H9 (cell line): ENCODE data around the gene SH3BP2. TPM values are rescaled to one million over a fixed set of nuclear protein-coding genes. Genes with fewer than 3 reads are reported as not detected.

Experiments used
- DNase-seq: peaks from one replicate; pipeline ENCODE4 v3.0.0-alpha.2; 2017
- H2AFZ ChIP-seq: one replicate; pipeline ENCODE4 v1.6.1; 2013; ENCODE audit warnings: mild to moderate bottlenecking, low read length, control low read depth, moderate library complexity
- H2AK5ac ChIP-seq: 2 replicates; pipeline ENCODE4 v1.6.1; 2013; ENCODE audit warnings: low read length, control low read depth, mixed read lengths; ENCODE audit not compliant: insufficient read length
- H2BK120ac ChIP-seq: one replicate; pipeline ENCODE4 v1.6.1; 2013; ENCODE audit warnings: low read depth, mild to moderate bottlenecking, low read length, control low read depth, inconsistent platforms; ENCODE audit not compliant: poor library complexity, severe bottlenecking
- H2BK12ac ChIP-seq: 2 replicates; pipeline ENCODE4 v1.6.1; 2013; ENCODE audit warnings: low read length, control low read depth, mixed read lengths, low read depth; ENCODE audit not compliant: insufficient read length
- H2BK15ac ChIP-seq: 2 replicates; pipeline ENCODE4 v1.6.1; 2013; ENCODE audit warnings: low read depth, low read length, control low read depth
- H2BK20ac ChIP-seq: one replicate; pipeline ENCODE4 v1.6.1; 2013; ENCODE audit warnings: low read depth, mild to moderate bottlenecking, low read length, control low read depth, inconsistent platforms; ENCODE audit not compliant: poor library complexity, severe bottlenecking
- H2BK5ac ChIP-seq: 2 replicates; pipeline ENCODE4 v1.6.1; 2013; ENCODE audit warnings: low read length, control low read depth, mixed read lengths; ENCODE audit not compliant: insufficient read length
- H3K14ac ChIP-seq: 2 replicates; pipeline ENCODE4 v1.6.1; 2013; ENCODE audit warnings: low read length, control low read depth; ENCODE audit not compliant: insufficient read depth
- H3K18ac ChIP-seq: 2 replicates; pipeline ENCODE4 v1.6.1; 2013; ENCODE audit warnings: low read depth, mild to moderate bottlenecking, mixed read lengths, low read length, control low read depth; ENCODE audit not compliant: insufficient read length
- H3K23ac ChIP-seq: 2 replicates; pipeline ENCODE4 v1.6.1; 2013; ENCODE audit warnings: low read length, control low read depth, mixed read lengths, low read depth; ENCODE audit not compliant: insufficient read length
- H3K23me2 ChIP-seq: 2 replicates; pipeline ENCODE4 v1.6.1; 2013; ENCODE audit warnings: low read depth, mild to moderate bottlenecking, mixed read lengths, low read length, control low read depth; ENCODE audit not compliant: insufficient read length, poor library complexity, severe bottlenecking
- H3K27ac ChIP-seq: 2 replicates; pipeline ENCODE4 v1.5.1; 2013; ENCODE audit warnings: low read length, control low read depth, mixed read lengths, low read depth; ENCODE audit not compliant: insufficient read length
- H3K27me3 ChIP-seq: 2 replicates; pipeline ENCODE4 v1.6.1; 2013; ENCODE audit warnings: low read length, control low read depth, inconsistent platforms; ENCODE audit not compliant: insufficient read depth
- H3K4ac ChIP-seq: 2 replicates; pipeline ENCODE4 v1.6.1; 2013; ENCODE audit warnings: low read depth, mild to moderate bottlenecking, control low read depth, inconsistent platforms, low read length, moderate library complexity
- H3K4me1 ChIP-seq: 2 replicates; pipeline ENCODE4 v1.6.1; 2013; ENCODE audit warnings: low read length, control low read depth, inconsistent platforms; ENCODE audit not compliant: insufficient read depth
- H3K4me2 ChIP-seq: 2 replicates; pipeline ENCODE4 v1.6.1; 2013; ENCODE audit warnings: low read length, control low read depth, mixed read lengths; ENCODE audit not compliant: insufficient read length, insufficient read depth
- H3K56ac ChIP-seq: 2 replicates; pipeline ENCODE4 v1.6.1; 2013; ENCODE audit warnings: low read depth, mild to moderate bottlenecking, mixed read lengths, low read length, control low read depth; ENCODE audit not compliant: insufficient read length
- H3K79me1 ChIP-seq: 2 replicates; pipeline ENCODE4 v1.6.1; 2013; ENCODE audit warnings: low read depth, mild to moderate bottlenecking, moderate library complexity, low read length, control low read depth, inconsistent platforms; ENCODE audit not compliant: insufficient read depth, poor library complexity, severe bottlenecking
- H3K79me2 ChIP-seq: 2 replicates; pipeline ENCODE4 v1.6.1; 2013; ENCODE audit warnings: low read length, control low read depth, inconsistent platforms; ENCODE audit not compliant: insufficient read depth
- H3K9ac ChIP-seq: 2 replicates; pipeline ENCODE4 v1.6.1; 2013; ENCODE audit warnings: low read length, control low read depth, mixed read lengths; ENCODE audit not compliant: insufficient read length; ENCODE audit errors: extremely low read depth
- H3K9me3 ChIP-seq: one replicate; pipeline ENCODE4 v1.6.1; 2013; ENCODE audit warnings: low read depth, low read length, inconsistent platforms; ENCODE audit not compliant: control insufficient read depth
- H3T11ph ChIP-seq: one replicate; pipeline ENCODE4 v1.6.1; 2013; ENCODE audit warnings: mild to moderate bottlenecking, low read length, control low read depth, inconsistent platforms
- H4K20me1 ChIP-seq: one replicate; pipeline ENCODE4 v1.6.1; 2013; ENCODE audit not compliant: control insufficient read depth, insufficient read length, insufficient read depth
- H4K5ac ChIP-seq: 2 replicates; pipeline ENCODE4 v1.6.1; 2013; ENCODE audit warnings: low read depth, mild to moderate bottlenecking, mixed read lengths, low read length, control low read depth; ENCODE audit not compliant: insufficient read length
- H4K8ac ChIP-seq: replicated peaks from 2 replicates; pipeline ENCODE4 v1.6.1; 2013; ENCODE audit warnings: low read length, control low read depth, mixed read lengths, low read depth; ENCODE audit not compliant: insufficient read length
- H4K91ac ChIP-seq: 2 replicates; pipeline ENCODE4 v1.6.1; 2013; ENCODE audit warnings: low read depth, mild to moderate bottlenecking, moderate library complexity, mixed read lengths, low read length, control low read depth; ENCODE audit not compliant: insufficient read length
- H3K27ac Mint-ChIP-seq, 3 experiments: 2 replicates in 2 of 3; 3 replicates in 1 of 3; pipeline ENCODE4 v1.8.0; 2020 to 2021; ENCODE audit warnings: mixed read lengths in 3 of 3, mild to moderate bottlenecking in 1 of 3, moderate library complexity in 1 of 3
- H3K27me3 Mint-ChIP-seq: 2 replicates; pipeline ENCODE4 v1.8.0; 2021; ENCODE audit warnings: low read depth, mild to moderate bottlenecking, moderate library complexity, mixed read lengths
- H3K36me3 Mint-ChIP-seq, 3 experiments: 2 replicates in 2 of 3; 3 replicates in 1 of 3; pipeline ENCODE4 v1.8.0; 2020 to 2021; ENCODE audit warnings: low read depth in 3 of 3, mixed read lengths in 3 of 3; ENCODE audit not compliant: insufficient read depth in 1 of 3
- H3K4me1 Mint-ChIP-seq, 2 experiments: 2 replicates each; pipeline ENCODE4 v1.8.0; 2020; ENCODE audit warnings: mixed read lengths in 2 of 2
- H3K4me3 Mint-ChIP-seq, 2 experiments: 2 replicates in 1 of 2; 3 replicates in 1 of 2; pipeline ENCODE4 v1.8.0; 2020 to 2021; ENCODE audit warnings: mild to moderate bottlenecking in 2 of 2, mixed read lengths in 2 of 2, moderate library complexity in 1 of 2
- H3K9me3 Mint-ChIP-seq, 2 experiments: 2 replicates in 1 of 2; 3 replicates in 1 of 2; pipeline ENCODE4 v1.8.0; 2020; ENCODE audit warnings: mild to moderate bottlenecking in 2 of 2, mixed read lengths in 2 of 2, moderate library complexity in 1 of 2
- WGBS: extraction: QIAGEN DNeasy Blood & Tissue Kit; methylation state at CpG from one replicate; pipeline ENCODE4 v1.1.7; 2013; ENCODE audit warnings: missing lambda C conversion rate, low lambda C conversion rate, mixed read lengths; ENCODE audit not compliant: insufficient read length; ENCODE audit errors: extremely low coverage; 5-methylcytosine and 5-hydroxymethylcytosine counted together
- total RNA-seq: library from RNA; stranded (reverse); gene quantifications from 2 replicates; pipeline ENCODE4 v1.2.1, GENCODE V29; 2021
- TF ChIP-seq, protein P1 (sequence below): fragments of 200-600 bp; sonication (generic); conservative IDR thresholded peaks from 3 replicates; pipeline ENCODE4 v1.8.0; 2021; ENCODE audit warnings: antibody characterized with exemption, mild to moderate bottlenecking

SH3BP2 gene
- total RNA-seq, 1 experiment from 2014 or later = 37.6 TPM

DNA sequence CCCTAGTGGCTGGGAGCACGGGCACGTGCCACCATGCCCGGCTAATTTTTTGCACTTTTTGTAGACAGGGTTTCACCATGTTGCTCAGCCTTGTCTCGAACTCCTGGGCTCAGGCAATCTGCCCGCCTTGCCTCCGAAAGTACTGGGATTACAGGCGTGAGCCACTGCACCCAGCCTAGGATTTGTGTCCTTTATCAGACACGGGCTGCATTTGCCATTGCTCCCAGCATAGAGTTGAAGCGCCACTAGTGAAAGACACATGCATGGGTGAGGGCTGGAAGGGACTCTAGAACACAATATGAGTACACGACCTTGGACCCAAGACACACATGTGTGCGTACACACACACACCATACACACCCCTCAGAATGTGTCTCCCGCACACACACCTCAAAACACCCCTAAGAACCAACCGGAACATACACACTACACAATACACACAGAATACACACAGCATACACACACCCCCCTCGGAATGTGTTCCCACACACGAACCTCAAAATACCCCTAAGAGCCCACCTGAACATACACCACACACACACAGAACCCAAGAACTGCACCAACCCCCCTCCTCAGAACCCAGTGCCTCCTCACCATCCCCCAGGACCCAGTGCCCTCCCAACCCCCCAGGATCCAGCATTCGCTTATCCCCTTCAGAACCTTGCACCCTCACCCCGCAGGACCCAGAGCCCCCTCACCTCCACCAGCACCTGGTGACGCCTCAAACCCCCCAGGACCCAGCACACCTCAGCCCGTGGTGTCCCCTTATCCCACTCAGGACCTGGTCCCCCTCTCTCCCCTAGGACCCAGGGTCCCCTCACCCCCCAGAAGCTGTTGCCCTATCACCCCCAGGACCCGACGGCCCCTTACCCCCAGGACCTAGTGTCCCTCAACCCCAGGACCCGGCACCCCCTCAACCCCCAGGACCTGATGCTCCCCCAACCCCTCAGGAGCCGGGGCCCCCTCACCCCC is 37.8 kb upstream of the SH3BP2 start:
- Mint-ChIP-seq H3K27me3 (no peaks in the 10 kb centered on the region), H3K9me3 (no peaks in the 10 kb centered on the region), H3K27ac (no peak overlapping the region), H3K4me1 (peaks cover 11 to 23% of the 10 kb centered on the region in 2 experiments), H3K4me3 (peak overlapping the region; percentile 57 to 76), H3K36me3 (peaks cover 0 to 4% (median 0%) of the 10 kb centered on the region in 3 experiments; a peak in 1 of 7 replicates)
- Histone ChIP-seq H4K20me1 (no peaks in the 10 kb centered on the region), H2BK12ac (no peak overlapping the region), H3K79me2 (peaks cover 2% of the 10 kb centered on the region; the same call in 1 of the 2 replicates), H3K23me2 (peaks cover 4% of the 10 kb centered on the region), H3K4me1 (no peaks in the 10 kb centered on the region), H2BK5ac (no peak overlapping the region), H3K27me3 (no peaks in the 10 kb centered on the region), H2AK5ac (no peak overlapping the region), H2BK20ac (no peak overlapping the region), H3K27ac (no peak overlapping the region), H3K14ac (no peak overlapping the region), H4K5ac (no peak overlapping the region), H3K9ac (peak overlapping the region; percentile 10), H3T11ph (no peak overlapping the region), H3K23ac (no peak overlapping the region), H2BK15ac (no peak overlapping the region), H3K18ac (no peak overlapping the region), H4K91ac (no peak overlapping the region), H2BK120ac (no peak overlapping the region), H3K56ac (no peak overlapping the region), H3K79me1 (no peaks in the 10 kb centered on the region), H4K8ac (no peak overlapping the region), H3K9me3 (no peaks in the 10 kb centered on the region), H3K4ac (no peak overlapping the region), H3K4me2 (peak overlapping the region; percentile 36), H2AFZ (no peak overlapping the region)
- WGBS = no CpG with 5 or more reads among the region's 23 CpGs
- TF ChIP-seq, protein P1, sequence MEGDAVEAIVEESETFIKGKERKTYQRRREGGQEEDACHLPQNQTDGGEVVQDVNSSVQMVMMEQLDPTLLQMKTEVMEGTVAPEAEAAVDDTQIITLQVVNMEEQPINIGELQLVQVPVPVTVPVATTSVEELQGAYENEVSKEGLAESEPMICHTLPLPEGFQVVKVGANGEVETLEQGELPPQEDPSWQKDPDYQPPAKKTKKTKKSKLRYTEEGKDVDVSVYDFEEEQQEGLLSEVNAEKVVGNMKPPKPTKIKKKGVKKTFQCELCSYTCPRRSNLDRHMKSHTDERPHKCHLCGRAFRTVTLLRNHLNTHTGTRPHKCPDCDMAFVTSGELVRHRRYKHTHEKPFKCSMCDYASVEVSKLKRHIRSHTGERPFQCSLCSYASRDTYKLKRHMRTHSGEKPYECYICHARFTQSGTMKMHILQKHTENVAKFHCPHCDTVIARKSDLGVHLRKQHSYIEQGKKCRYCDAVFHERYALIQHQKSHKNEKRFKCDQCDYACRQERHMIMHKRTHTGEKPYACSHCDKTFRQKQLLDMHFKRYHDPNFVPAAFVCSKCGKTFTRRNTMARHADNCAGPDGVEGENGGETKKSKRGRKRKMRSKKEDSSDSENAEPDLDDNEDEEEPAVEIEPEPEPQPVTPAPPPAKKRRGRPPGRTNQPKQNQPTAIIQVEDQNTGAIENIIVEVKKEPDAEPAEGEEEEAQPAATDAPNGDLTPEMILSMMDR = no peak
- no peak for DNase-seq
